Ovary (tissue), 9 donors: ENCODE measurements around the gene LARP7. TPM values are rescaled to one million over a fixed set of nuclear protein-coding genes. Genes with fewer than 3 reads are reported as not detected.
"Not testable (repeated sequence)": the region's sequence is repeated elsewhere in the genome, so short reads cannot be mapped to it uniquely, and the experiment has no call there.

Experiments
- DNase-seq, 5 donors: peaks; one replicate each; pipeline ENCODE4 v3.0.0-alpha.2; 2019 to 2020
- H3K27ac ChIP-seq, 2 donors: fragments of 200-600 bp; one replicate each; pipeline versions ENCODE4 v1.5.1 to v1.8.0; 2019 to 2022
- H3K27me3 ChIP-seq: fragments of 200-600 bp; one replicate; pipeline ENCODE4 v1.8.0; 2022
- H3K36me3 ChIP-seq: fragments of 200-600 bp; sonication (generic); one replicate; pipeline ENCODE4 v1.5.1; 2019
- H3K4me1 ChIP-seq: one replicate; pipeline ENCODE4 v1.8.1; 2013; ENCODE audit warnings: mild to moderate bottlenecking, moderate library complexity; ENCODE audit not compliant: insufficient read depth
- H3K4me3 ChIP-seq: fragments of 200-600 bp; sonication (generic); one replicate; pipeline ENCODE4 v1.5.1; 2017
- H3K9me3 ChIP-seq, 2 donors: fragments of 200-600 bp in 1 of 2; sonication (generic) in 1 of 2; one replicate each; pipeline versions ENCODE4 v1.5.1 to v1.8.1; 2013 to 2019; ENCODE audit warnings: mild to moderate bottlenecking in 1 of 2, moderate library complexity in 1 of 2
- CTCF ChIP-seq, 3 donors: fragments of 450-650 bp in 2 of 3; fragments of 200-600 bp in 1 of 3; IDR thresholded peaks; one replicate each; pipeline versions ENCODE4 v1.5.1 to v1.8.0; 2016 to 2022; ENCODE audit warnings: antibody characterized with exemption in 3 of 3, mild to moderate bottlenecking in 1 of 3
- EP300 ChIP-seq: sonication (generic); formaldehyde crosslinking; IDR thresholded peaks from one replicate; pipeline ENCODE4 v1.6.1; 2017; ENCODE audit warnings: antibody characterized with exemption
- POLR2A ChIP-seq: fragments of 450-650 bp; IDR thresholded peaks from one replicate; pipeline ENCODE4 v1.6.1; 2017; ENCODE audit warnings: antibody characterized with exemption, mild to moderate bottlenecking, moderate library complexity
- WGBS, 3 donors: extraction: QIAGEN DNeasy Blood & Tissue Kit in 1 of 3; methylation state at CpG; one replicate each; pipeline versions ENCODE4 v1.1.5 to v1.1.7; 2013 to 2017; 5-methylcytosine and 5-hydroxymethylcytosine counted together
- intact Hi-C, 4 donors: fragments of 100-400 bp; cut with DNase I; formaldehyde crosslinking; loops; one replicate each; pipeline versions ENCODE4 v1.11.0 to v1.15.1; 2022 to 2023
- polyA plus RNA-seq, 2 donors: library from polyadenylated mRNA; stranded (reverse); fragments of 200-250 nt in 1 of 2; fragments of 350-450 nt in 1 of 2; fragmentation: Illumina TruSeq in 1 of 2; extraction: RNeasy Lipid Tissue Mini Kit (QIAGEN cat#74804) in 1 of 2; gene quantifications; one replicate each; pipeline ENCODE4 v1.2.3, GENCODE V29; 2013 to 2014
- total RNA-seq, 7 donors: library from RNA; depleted of rRNA in 2 of 7; stranded (reverse); fragments of >200 nt in 2 of 7; fragmentation: NEBNext Ultra II Directional in 3 of 7; extraction: Animal tissue kit (Norgen Biotek cat#: 25700) in 3 of 7; gene quantifications; one replicate each; pipeline versions ENCODE4 v1.1.0 to v1.2.4, GENCODE V29; 2016 to 2023
- donor health status: DM: no; HTN: no; CAD: no; lungs with moderate emphysema.
- donor health status: DM: no; HTN: no; CAD: no.
- donor health status: Bipolar disorder and iron deficiency.
- donor health status: DM: yes; HTN: yes; CAD: no.
- donor health status: DM: no; HTN: no; CAD: no.
- donor health status: DM: yes; HTN: yes; CAD: no.

Gene LARP7
- total and polyA plus RNA-seq, 9 donors, result 25.0 to 47.1 (median 36.9) TPM

GRCh38 chr4:112626228-112626627 is 10.7 kb upstream of the LARP7 start:
- Histone ChIP-seq H3K36me3 (no peaks in the 10 kb centered on the region), H3K4me3 (no peak overlapping the region), H3K4me1 (no peaks in the 10 kb centered on the region), H3K27me3 (no peaks in the 10 kb centered on the region), H3K27ac (no peak overlapping the region), H3K9me3 (no peaks in the 10 kb centered on the region)
- intact Hi-C loops, result no loop called here
- no peak for TF ChIP-seq EP300
- TF ChIP-seq POLR2A, result no peak
- TF ChIP-seq CTCF (IDR thresholded peaks at IDR 0.05), result no peak
- no peak for DNase-seq
- 81 to 89% (median 86%) methylated on average over 4 of the region's 4 CpGs for WGBS, 3 donors

GRCh38 chr4:112633477-112634235 is 3.3 kb upstream of the LARP7 start:
- H3K27ac ChIP-seq, result no peak overlapping the region
- no peaks in the 10 kb centered on the region for H3K36me3 ChIP-seq
- H3K9me3 ChIP-seq, result no peaks in the 10 kb centered on the region
- H3K27me3 ChIP-seq, result no peaks in the 10 kb centered on the region
- TF ChIP-seq POLR2A (no peak), EP300 (no peak), CTCF (IDR thresholded peaks at IDR 0.05) (peak; percentile 16 to 36 (median 29))
- no peak overlapping the region for H3K4me3 ChIP-seq
- intact Hi-C loops, result loop anchor here in 2 of 4 donors (5.0 to 10.0 kb wide), 3 partner anchors 131 to 311 kb away; no protein-coding TSS in a partner anchor
- DNase-seq, result no peak
- WGBS, 3 donors, result 26 to 28% (median 28%) methylated on average over 4 of the region's 4 CpGs
- H3K4me1 ChIP-seq, result peaks cover 2% of the 10 kb centered on the region

GRCh38 chr4:112637552-112637866 is 566 bp downstream of the LARP7 start:
- Histone ChIP-seq H3K27ac (peak overlapping the region; percentile 80 to 93), H3K27me3 (no peaks in the 10 kb centered on the region), H3K4me3 (peak overlapping the region; percentile 59), H3K4me1 (peaks cover 2% of the 10 kb centered on the region), H3K36me3 (no peaks in the 10 kb centered on the region), H3K9me3 (no peaks in the 10 kb centered on the region)
- WGBS, 3 donors, result 0 to 1% (median 1%) methylated on average over 8 of the region's 8 CpGs
- intact Hi-C loops, result loop anchor here in 2 of 4 donors (10.0 kb wide), 2 partner anchors 127 to 307 kb away; no protein-coding TSS in a partner anchor
- DNase-seq, result no peak
- no peak for TF ChIP-seq EP300
- no peak for TF ChIP-seq CTCF (IDR thresholded peaks at IDR 0.05)
- TF ChIP-seq POLR2A, result no peak

- Histone ChIP-seq H3K36me3 (no peaks in the 10 kb centered on the region), H3K27me3 (no peaks in the 10 kb centered on the region), H3K4me1 (peaks cover 2% of the 10 kb centered on the region), H3K9me3 (no peaks in the 10 kb centered on the region), H3K4me3 (no peak overlapping the region), H3K27ac (no peak overlapping the region)
- no peak for TF ChIP-seq CTCF (IDR thresholded peaks at IDR 0.05)
- no peak for TF ChIP-seq POLR2A
- TF ChIP-seq EP300, result no peak
- no peak for DNase-seq
- intact Hi-C loops, result no loop called here
- 78 to 89% (median 82%) methylated on average over 2 of the region's 2 CpGs for WGBS, 3 donors
Measured at GRCh38 chr4:112642526-112642925, 5.6 kb downstream of the LARP7 start.

- DNase-seq, H3K27me3 ChIP-seq, H3K4me1 ChIP-seq, H3K9me3 ChIP-seq, H3K27ac ChIP-seq, intact Hi-C loops, H3K4me3 ChIP-seq, H3K36me3 ChIP-seq: not testable (repeated sequence)
- WGBS, 3 donors, result 90 to 92% (median 91%) methylated on average over 10 of the region's 10 CpGs
Measured at GRCh38 chr4:112644595-112645535, 7.9 kb downstream of the LARP7 start.
